ENCODE results near the gene TANC1. TPM values are rescaled to one million over a fixed set of nuclear protein-coding genes. Genes with fewer than 3 reads are reported as not detected.

Gene TANC1
- total RNA-seq, 2 experiments from 2014 or later: 0.41 to 0.47 TPM

DNA sequence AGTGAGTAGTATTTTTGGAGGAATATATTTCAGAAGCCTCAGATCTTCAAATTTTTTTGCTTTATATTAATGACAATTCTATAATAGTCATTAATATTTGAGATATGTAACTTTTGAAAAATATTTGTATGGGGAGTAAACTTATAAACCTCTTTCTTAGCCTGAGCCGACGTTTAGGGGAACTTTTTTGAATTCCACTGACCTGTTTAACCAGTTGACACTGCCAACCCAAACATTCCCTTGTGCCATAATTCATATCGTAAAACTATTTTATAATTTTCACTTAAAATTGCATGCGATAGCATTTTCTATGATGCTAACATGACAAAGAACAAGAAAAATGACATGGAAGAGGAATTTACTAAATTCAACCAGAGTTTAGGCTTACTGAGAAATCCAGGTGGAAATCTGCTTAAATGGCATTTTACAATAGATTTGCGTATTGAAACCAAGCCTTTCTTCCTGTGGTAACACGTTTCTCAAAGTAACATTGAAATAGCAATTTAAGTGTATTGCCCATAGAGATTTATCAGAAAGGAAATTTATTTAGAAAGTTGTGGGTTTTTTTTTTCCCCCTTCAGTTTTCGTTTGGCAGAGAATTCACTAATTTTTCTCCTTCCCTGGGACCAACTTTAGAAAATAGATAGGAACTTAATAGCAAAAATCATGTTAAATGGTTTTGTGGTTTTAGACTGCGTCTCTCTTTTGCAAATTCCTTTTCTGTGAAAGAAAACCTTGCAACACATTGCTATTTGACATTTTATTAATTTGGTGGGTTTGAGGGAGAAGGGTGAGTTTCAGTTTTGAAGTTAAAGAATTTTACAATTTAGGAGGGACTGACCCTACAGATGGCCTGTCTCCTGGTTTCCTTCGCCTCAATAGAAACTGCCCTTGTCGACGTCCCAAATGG lies 77.4 kb downstream of the TANC1 start:
- DNase-seq (no peak), ATAC-seq (ENCODE audit: poor library complexity) (no peak)
- Mint-ChIP-seq H3K27me3 (peaks cover 4% of the 10 kb centered on the region), H3K36me3 (ENCODE audit: low read depth) (no peaks in the 10 kb centered on the region), H3K27ac (no peak overlapping the region), H3K4me3 (no peak overlapping the region), H3K4me1 (ENCODE audit: low read depth) (no peaks in the 10 kb centered on the region), H3K9me3 (no peaks in the 10 kb centered on the region)
- H3K4me1 ChIP-seq (ENCODE audit: insufficient read depth, low read length): no peaks in the 10 kb centered on the region
- ChIA-PET POLR2A (no interaction called here), CTCF (no interaction called here)
- no peak overlapping the region for H3K4me3 ChIP-seq (ENCODE audit: low read length)
- intact Hi-C loops (cut with DNase I, micrococcal nuclease): no loop called here
- H3K27ac ChIP-seq (ENCODE audit: low read depth in 1 of 2, low read length in 2 of 2): no peak overlapping the region
- TF ChIP-seq, protein P1, sequence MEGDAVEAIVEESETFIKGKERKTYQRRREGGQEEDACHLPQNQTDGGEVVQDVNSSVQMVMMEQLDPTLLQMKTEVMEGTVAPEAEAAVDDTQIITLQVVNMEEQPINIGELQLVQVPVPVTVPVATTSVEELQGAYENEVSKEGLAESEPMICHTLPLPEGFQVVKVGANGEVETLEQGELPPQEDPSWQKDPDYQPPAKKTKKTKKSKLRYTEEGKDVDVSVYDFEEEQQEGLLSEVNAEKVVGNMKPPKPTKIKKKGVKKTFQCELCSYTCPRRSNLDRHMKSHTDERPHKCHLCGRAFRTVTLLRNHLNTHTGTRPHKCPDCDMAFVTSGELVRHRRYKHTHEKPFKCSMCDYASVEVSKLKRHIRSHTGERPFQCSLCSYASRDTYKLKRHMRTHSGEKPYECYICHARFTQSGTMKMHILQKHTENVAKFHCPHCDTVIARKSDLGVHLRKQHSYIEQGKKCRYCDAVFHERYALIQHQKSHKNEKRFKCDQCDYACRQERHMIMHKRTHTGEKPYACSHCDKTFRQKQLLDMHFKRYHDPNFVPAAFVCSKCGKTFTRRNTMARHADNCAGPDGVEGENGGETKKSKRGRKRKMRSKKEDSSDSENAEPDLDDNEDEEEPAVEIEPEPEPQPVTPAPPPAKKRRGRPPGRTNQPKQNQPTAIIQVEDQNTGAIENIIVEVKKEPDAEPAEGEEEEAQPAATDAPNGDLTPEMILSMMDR (IDR thresholded peaks at IDR 0.05): no peak
- H3K27me3 ChIP-seq (ENCODE audit: control insufficient read depth in 1 of 2, insufficient read depth in 2 of 2, low read length in 2 of 2): no peaks in the 10 kb centered on the region
- H3K36me3 ChIP-seq (ENCODE audit: insufficient read depth, low read length): no peaks in the 10 kb centered on the region
- H3K9me3 ChIP-seq (ENCODE audit: control insufficient read depth in 1 of 2, insufficient read depth in 1 of 2, low read length in 2 of 2): peaks cover 0 to 6% of the 10 kb centered on the region in 2 experiments

DNA sequence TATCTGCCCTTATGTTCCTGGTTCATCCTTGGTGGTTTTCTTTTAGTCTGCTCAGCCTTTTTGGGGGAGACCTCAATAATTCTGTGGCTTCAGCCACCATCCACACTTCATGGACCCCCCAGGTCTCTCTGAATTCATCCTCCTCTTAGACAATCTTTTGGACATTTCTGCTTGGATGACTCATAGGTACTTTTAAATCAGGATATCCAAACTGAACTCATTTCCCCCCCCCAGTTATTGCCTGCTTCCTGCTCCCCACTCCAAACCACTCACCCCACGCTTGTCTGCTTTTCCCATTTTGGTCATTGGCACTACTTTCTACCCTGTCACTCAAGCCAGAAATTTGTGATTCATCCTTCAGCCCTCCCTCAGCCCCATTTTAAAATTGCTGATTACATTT lies 78.5 kb downstream of the TANC1 start:
- H3K4me1 Mint-ChIP-seq (ENCODE audit: low read depth): no peaks in the 10 kb centered on the region
- CTCF ChIA-PET: no interaction called here
- H3K4me3 Mint-ChIP-seq: no peak overlapping the region
- no peak overlapping the region for H3K27ac ChIP-seq (ENCODE audit: low read depth in 1 of 2, low read length in 2 of 2)
- no peak for DNase-seq
- no peaks in the 10 kb centered on the region for H3K9me3 Mint-ChIP-seq
- no peaks in the 10 kb centered on the region for H3K4me1 ChIP-seq (ENCODE audit: insufficient read depth, low read length)
- H3K36me3 ChIP-seq (ENCODE audit: insufficient read depth, low read length): no peaks in the 10 kb centered on the region
- intact Hi-C loops (cut with DNase I, micrococcal nuclease): no loop called here
- POLR2A ChIA-PET: no interaction called here
- H3K27me3 Mint-ChIP-seq: peaks cover 4% of the 10 kb centered on the region
- no peaks in the 10 kb centered on the region for H3K9me3 ChIP-seq (ENCODE audit: control insufficient read depth in 1 of 2, insufficient read depth in 1 of 2, low read length in 2 of 2)
- H3K27ac Mint-ChIP-seq: no peak overlapping the region
- H3K27me3 ChIP-seq (ENCODE audit: control insufficient read depth in 1 of 2, insufficient read depth in 2 of 2, low read length in 2 of 2): no peaks in the 10 kb centered on the region
- no peaks in the 10 kb centered on the region for H3K36me3 Mint-ChIP-seq (ENCODE audit: low read depth)
- TF ChIP-seq, protein P1 (IDR thresholded peaks at IDR 0.05): no peak
- no peak for ATAC-seq (ENCODE audit: poor library complexity)
- H3K4me3 ChIP-seq (ENCODE audit: low read length): no peak overlapping the region

DNA sequence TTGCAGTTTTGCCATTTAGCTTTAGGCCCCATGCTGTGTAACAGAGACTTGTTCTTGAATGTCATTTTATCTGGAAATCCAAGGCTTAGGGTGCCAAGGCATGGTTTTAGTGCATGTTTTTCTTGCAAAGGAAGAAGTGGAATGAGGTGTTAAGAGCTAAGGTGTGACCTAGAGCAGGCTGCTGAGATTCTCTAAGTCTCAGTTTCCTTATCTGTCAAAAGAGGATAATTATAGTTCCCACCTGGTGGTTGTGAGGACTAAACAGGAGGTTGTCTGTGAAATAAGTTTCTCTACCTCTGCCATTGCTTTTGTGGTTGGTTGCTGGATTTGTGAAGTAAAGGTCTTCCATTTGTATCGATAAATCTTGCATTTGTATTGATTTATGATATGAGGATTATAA lies 82.0 kb downstream of the TANC1 start:
- Histone ChIP-seq H3K36me3 (ENCODE audit: insufficient read depth, low read length) (no peaks in the 10 kb centered on the region), H3K27ac (ENCODE audit: low read depth in 1 of 2, low read length in 2 of 2) (no peak overlapping the region), H3K27me3 (ENCODE audit: control insufficient read depth in 1 of 2, insufficient read depth in 2 of 2, low read length in 2 of 2) (no peaks in the 10 kb centered on the region), H3K4me1 (ENCODE audit: insufficient read depth, low read length) (no peaks in the 10 kb centered on the region), H3K9me3 (ENCODE audit: control insufficient read depth in 1 of 2, insufficient read depth in 1 of 2, low read length in 2 of 2) (no peaks in the 10 kb centered on the region), H3K4me3 (ENCODE audit: low read length) (no peak overlapping the region)
- ChIA-PET CTCF (no interaction called here), POLR2A (no interaction called here)
- Mint-ChIP-seq H3K4me3 (no peak overlapping the region), H3K9me3 (no peaks in the 10 kb centered on the region), H3K36me3 (ENCODE audit: low read depth) (no peaks in the 10 kb centered on the region), H3K4me1 (ENCODE audit: low read depth) (no peaks in the 10 kb centered on the region), H3K27ac (no peak overlapping the region), H3K27me3 (no peaks in the 10 kb centered on the region)
- DNase-seq (no peak), ATAC-seq (ENCODE audit: poor library complexity) (no peak)
- TF ChIP-seq, protein P1 (IDR thresholded peaks at IDR 0.05): no peak
- intact Hi-C loops (cut with DNase I, micrococcal nuclease): no loop called here

Measured in CD4-positive, alpha-beta T cell (primary cell).